ENCODE data around the gene LAMA3.

Gene LAMA3

GRCh38 chr18:23784832-23785245 is 95.6 kb downstream of the LAMA3 start:
- DNase-seq = no peak
- Histone ChIP-seq H3K27me3 (no peaks in the 10 kb centered on the region), H3K9me3 (peaks cover 0 to 12% (median 10%) of the 10 kb centered on the region in 3 donors), H3K4me1 (peaks cover 0 to 5% (median 0%) of the 10 kb centered on the region in 4 donors), H3K27ac (no peak overlapping the region), H3K36me3 (no peaks in the 10 kb centered on the region), H3K4me3 (no peak overlapping the region)
- TF ChIP-seq CTCF (IDR thresholded peaks at IDR 0.05) = no peak
- intact Hi-C loops (cut with DNase I; ENCODE audit: low total_unique reads) = no loop called here

GRCh38 chr18:23793051-23793450 is 103.8 kb downstream of the LAMA3 start:
- no peak for TF ChIP-seq CTCF (IDR thresholded peaks at IDR 0.05)
- H3K27me3 ChIP-seq = no peaks in the 10 kb centered on the region
- no peak overlapping the region for H3K27ac ChIP-seq
- DNase-seq = no peak
- H3K4me1 ChIP-seq = no peaks in the 10 kb centered on the region
- H3K36me3 ChIP-seq = no peaks in the 10 kb centered on the region
- intact Hi-C loops (cut with DNase I; ENCODE audit: low total_unique reads) = no loop called here
- H3K4me3 ChIP-seq = no peak overlapping the region
- H3K9me3 ChIP-seq = no peaks in the 10 kb centered on the region

GRCh38 chr18:23793985-23794867 is 105.0 kb downstream of the LAMA3 start:
- Histone ChIP-seq H3K36me3 (no peaks in the 10 kb centered on the region), H3K9me3 (no peaks in the 10 kb centered on the region), H3K4me1 (no peaks in the 10 kb centered on the region), H3K27ac (no peak overlapping the region), H3K4me3 (no peak overlapping the region), H3K27me3 (no peaks in the 10 kb centered on the region)
- intact Hi-C loops (cut with DNase I; ENCODE audit: low total_unique reads) = no loop called here
- no peak for DNase-seq
- TF ChIP-seq CTCF (IDR thresholded peaks at IDR 0.05) = no peak

GRCh38 chr18:23798249-23798648 is 109.0 kb downstream of the LAMA3 start:
- DNase-seq = no peak
- H3K27ac ChIP-seq = no peak overlapping the region
- no peaks in the 10 kb centered on the region for H3K4me1 ChIP-seq
- H3K4me3 ChIP-seq = no peak overlapping the region
- TF ChIP-seq CTCF (IDR thresholded peaks at IDR 0.05) = no peak
- no peaks in the 10 kb centered on the region for H3K36me3 ChIP-seq
- intact Hi-C loops (cut with DNase I; ENCODE audit: low total_unique reads) = no loop called here
- no peaks in the 10 kb centered on the region for H3K27me3 ChIP-seq
- H3K9me3 ChIP-seq = no peaks in the 10 kb centered on the region

GRCh38 chr18:23798824-23799223 is 109.6 kb downstream of the LAMA3 start:
- Histone ChIP-seq H3K4me1 (no peaks in the 10 kb centered on the region), H3K4me3 (no peak overlapping the region), H3K27ac (no peak overlapping the region), H3K36me3 (no peaks in the 10 kb centered on the region), H3K9me3 (no peaks in the 10 kb centered on the region), H3K27me3 (no peaks in the 10 kb centered on the region)
- no peak for DNase-seq
- intact Hi-C loops (cut with DNase I; ENCODE audit: low total_unique reads) = no loop called here
- no peak for TF ChIP-seq CTCF (IDR thresholded peaks at IDR 0.05)
